OCI-M2 (cell line): ENCODE measurements around the gene RIMBP2.

Experiments
- DNase-seq: peaks from one replicate; lab custom pipeline; 2025; ENCODE audit not compliant: unreplicated experiment; lab: John Stamatoyannopoulos, UW

Gene RIMBP2

GRCh38 chr12:130683080-130683479 lies 33.0 kb downstream of the RIMBP2 start:
- DNase-seq, result no peak

DNA sequence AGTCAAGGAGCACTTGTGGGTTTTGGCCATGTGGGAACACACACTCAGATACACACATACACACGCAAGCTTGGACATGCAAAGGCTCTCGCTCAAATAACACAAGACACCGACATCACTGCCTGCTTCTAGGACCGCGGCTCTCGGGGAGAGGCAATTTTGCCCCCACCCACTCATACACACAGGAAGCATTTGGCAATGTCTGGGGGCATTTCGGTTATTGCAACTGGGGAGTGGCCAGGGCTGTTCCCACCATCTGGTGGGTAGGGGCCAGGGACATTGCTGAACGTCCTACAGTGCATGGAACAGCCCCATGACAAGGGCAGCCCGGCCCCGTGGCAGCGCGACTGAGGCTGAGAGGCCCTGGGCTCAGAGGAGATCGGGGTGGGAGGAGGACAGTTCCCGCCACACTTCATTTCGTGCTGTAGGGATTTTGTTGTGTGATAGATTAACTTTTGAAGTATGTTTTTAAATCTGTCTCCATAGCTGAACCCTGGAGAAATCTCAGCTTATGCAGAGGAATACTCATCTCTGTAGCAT lies 35.6 kb downstream of the RIMBP2 start:
- DNase-seq, result no peak

GRCh38 chr12:130677957-130678558 lies 38.0 kb downstream of the RIMBP2 start:
- DNase-seq, result no peak

- DNase-seq, result no peak
Observed at GRCh38 chr12:130675791-130676190, 40.3 kb downstream of the RIMBP2 start.

DNA sequence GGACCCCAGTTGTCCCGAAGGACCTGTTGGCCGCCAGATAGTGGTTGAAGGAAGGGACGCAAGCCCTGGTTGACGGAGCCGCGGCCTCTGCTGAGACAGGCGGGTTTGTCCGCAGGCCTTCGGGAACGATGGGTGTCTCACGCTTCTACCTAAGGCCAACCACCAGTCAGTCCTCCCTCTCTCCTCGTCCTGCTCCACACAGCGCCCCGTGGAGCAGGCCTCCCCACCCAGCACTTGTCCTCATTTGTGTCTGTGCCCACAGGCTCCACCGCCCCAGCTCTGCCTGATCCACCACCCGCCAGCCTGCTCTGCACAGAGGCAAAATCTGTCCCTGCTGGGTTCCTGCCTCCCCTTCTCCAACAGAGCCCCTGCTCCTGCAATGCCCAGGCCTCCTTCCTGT lies 41.0 kb downstream of the RIMBP2 start:
- DNase-seq, result no peak

GRCh38 chr12:130674676-130675075 lies 41.4 kb downstream of the RIMBP2 start:
- DNase-seq, result no peak

DNA sequence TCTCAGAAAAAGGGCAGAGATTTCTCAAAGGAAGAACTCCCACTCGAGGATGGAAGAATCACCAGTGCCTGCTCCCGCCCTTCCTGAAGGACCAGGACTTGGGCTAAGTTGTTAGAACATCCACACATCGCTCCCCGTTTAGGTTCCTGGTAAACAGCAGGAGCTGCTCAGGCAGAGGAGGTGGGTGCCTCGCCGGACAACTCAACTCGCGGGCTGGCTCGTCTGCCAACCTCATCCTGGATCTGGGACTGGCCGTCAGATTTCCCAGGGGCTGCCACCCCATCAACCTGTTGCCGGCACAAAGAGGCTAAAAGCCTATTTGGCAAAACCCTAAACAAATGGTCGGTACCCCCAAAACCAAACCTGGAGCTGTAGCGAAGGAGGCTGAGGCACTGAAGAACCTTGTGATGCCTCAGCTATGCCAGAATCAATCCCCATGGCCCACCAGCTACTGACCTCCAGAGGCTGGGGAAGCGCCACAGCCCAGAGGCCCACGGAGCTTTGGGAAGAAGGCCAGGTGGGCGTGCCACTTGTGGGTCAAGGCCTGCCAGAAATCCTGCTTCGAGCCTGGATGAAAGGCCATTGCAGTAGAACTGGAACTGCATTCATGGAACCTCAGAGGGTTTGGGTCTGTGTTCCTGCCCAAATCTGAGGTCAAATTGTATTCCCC lies 42.9 kb downstream of the RIMBP2 start:
- no peak for DNase-seq

DNA sequence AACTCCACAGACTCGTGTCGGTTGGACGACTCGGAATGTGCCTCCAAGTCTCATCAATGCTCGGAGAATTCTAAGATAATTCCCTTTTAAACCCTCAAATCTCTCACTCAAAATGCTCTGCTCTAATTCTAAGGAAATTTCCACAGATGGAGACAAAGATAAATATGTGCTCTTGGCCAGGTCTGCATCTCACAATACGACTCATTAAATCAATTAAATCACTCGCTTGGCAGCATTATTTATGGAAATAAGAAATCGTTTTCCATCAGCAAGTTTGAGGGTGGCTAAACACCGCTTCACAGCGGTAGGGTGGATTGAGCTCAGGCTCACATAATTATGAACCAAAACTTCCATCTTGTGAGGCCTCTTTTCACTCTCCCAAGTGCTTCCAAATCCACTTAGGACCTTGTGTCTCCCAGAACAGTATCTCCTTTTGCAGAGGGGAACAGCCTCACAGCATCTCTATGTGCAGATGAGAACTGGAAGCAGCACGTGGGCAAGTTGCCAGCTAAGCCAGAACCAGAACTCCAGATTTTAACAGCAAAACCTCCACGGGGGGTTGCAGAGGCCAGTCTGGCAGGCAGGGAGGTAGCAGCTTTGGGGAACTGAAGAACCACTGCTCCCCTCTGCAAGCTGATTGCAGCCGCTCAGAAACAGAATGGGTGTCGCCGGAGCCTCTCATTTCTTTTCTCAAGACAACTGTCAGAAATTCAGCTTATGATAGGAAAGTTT lies 43.8 kb downstream of the RIMBP2 start:
- DNase-seq, result no peak

DNA sequence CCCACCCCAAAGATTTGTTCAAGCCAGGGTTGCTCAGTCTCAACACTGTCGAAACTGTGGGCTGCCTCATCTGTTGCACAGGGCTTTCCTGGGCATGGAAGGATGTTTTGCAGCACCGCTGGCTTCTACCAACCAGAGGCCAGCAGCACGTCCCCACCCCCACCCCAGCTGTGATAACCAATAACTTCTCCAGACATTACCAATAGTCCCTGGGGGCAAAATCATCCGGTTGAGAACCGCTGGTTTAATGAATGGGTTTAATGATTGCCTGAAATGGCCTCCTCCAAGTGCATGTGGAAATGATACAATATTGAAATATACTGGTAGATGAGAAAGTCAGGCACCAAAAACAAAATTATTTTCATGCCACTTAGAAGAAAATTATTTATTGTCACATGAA lies 44.5 kb downstream of the RIMBP2 start:
- DNase-seq, result no peak

DNA sequence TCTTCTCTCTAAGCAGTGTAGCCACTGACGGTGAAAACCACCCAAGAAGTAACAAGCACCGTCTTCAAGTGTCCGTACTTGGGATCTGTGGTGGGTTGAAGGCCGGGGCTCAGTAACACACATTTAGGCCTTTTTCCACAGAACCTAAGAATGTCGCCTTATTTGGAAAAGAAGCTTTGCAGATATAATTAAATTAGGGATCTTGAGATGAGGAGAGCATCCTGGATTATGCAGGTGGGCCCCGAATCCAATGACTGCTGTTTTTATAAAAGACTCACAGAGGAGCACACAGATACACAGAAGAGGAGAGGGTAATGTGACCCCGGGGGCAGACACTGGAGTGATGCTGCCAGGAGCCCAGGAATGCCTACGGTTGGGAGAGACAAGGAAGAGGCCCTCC lies 46.3 kb downstream of the RIMBP2 start:
- DNase-seq, result no peak

DNA sequence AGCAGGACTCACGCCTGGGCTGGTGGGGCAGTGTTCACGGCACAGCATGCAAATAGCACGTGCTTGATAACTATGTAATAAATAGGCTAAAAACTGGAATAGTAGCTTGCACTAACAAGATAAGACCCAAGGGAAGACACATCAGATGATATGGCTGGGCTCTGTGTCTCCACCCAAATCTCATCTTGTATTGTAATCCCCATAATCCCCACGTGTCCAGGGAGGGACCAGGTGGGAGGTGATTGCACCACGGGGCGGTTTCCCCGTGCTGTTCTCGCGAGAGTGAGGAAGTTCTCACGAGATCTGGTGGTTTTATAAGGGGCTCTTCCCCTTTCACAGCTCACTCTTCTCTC lies 46.9 kb downstream of the RIMBP2 start:
- no peak for DNase-seq

DNA sequence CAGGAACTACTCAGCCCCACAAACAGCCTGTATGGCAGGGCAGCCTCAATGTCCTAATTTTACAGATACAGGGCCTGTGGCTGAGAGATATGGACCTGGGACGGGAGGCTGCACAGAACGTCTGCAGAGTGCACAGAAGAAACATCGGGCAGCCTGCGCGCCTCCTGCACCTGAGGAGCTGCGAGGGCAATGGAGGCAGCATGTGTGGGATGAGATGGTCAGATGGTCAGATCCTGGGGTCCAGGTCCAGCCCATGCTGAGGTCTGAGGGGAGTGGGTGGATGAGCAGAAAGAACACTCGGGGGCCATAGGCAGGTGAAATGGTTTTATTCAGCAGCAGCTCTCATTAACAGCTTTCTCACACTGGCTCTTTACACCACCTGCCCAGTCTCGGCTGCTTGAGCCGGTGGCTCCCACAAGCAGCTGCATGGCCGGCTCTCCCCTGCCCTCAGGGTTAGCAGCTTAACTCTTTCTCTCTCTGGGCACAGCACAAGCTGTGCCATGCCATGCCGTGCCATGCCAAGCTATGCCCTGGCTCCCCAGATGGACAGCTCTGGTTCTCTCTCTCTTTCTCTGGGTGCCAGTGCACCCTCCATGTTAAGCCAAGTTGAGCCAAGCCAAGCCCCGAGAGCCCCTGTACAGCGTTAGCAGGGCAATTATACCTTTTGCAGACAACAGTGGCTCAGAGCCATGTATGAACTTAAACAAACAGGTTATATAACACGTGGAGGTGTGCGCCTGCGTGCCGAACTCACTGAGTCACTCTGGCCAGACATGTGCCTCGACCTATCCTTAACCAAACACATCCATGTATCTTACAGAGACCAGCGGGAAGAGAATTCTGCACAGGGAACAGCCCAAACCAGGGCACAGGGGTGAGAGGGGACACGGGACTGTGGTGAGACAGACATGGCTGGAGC lies 47.6 kb downstream of the RIMBP2 start:
- DNase-seq, result no peak

GRCh38 chr12:130667421-130667960 lies 48.6 kb downstream of the RIMBP2 start:
- no peak for DNase-seq

- no peak for DNase-seq
Observed at GRCh38 chr12:130666645-130667044, 49.5 kb downstream of the RIMBP2 start.

GRCh38 chr12:130665753-130666152 lies 50.3 kb downstream of the RIMBP2 start:
- DNase-seq, result no peak

DNA sequence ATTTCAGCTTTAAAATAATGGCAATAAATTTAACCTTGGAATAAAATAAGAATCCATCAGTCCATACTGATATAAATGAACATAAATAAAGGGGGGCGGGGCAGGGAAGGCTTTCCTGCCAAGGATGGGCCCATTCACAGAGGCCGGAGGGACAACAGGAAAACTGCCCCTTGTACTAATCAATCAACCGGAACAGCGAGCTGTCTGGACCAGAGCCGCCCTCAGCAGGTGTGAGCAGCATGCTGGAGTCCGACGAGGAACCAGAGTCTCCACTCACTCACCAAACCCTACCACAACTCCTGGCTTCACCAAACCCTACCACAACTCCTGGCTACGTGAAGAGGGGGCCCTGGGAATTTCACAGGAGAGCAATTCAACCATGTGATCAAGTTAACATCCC lies 51.3 kb downstream of the RIMBP2 start:
- DNase-seq, result no peak

DNA sequence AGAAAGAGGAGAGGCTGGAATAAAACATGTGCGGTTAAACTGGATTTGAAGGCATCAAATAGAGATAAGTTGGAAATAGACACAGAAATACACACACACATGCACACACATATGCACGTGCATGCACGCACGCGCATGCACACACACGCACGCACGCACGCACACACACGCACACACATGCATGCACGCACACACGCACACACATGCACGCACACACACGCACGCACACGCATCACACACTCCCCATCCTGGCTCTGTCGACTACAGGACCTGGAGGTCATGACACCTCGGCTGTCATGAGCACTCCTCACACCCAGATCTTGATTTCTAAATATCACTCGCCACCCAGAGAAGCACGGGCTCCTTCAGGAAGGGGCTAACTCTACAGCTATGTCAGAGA lies 51.8 kb downstream of the RIMBP2 start:
- DNase-seq, result no peak

DNA sequence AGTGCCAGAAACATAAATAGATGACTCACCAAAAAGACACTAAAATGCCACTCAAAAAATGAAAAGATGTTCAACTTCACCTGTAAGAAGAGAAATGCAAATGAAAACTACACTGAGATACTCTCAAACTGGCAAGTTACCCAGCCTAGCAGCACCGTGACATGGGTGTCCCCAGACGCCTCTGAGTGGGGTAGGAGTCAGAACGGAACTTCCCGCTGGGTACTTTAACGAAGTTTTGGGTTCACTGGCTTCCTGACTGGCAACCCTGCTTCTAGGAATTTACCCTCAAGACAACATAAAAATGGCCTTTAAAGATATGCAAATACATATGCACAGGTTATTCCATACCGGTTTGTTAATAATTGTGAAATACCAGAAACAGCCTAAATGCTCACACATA lies 52.6 kb downstream of the RIMBP2 start:
- DNase-seq, result no peak

DNA sequence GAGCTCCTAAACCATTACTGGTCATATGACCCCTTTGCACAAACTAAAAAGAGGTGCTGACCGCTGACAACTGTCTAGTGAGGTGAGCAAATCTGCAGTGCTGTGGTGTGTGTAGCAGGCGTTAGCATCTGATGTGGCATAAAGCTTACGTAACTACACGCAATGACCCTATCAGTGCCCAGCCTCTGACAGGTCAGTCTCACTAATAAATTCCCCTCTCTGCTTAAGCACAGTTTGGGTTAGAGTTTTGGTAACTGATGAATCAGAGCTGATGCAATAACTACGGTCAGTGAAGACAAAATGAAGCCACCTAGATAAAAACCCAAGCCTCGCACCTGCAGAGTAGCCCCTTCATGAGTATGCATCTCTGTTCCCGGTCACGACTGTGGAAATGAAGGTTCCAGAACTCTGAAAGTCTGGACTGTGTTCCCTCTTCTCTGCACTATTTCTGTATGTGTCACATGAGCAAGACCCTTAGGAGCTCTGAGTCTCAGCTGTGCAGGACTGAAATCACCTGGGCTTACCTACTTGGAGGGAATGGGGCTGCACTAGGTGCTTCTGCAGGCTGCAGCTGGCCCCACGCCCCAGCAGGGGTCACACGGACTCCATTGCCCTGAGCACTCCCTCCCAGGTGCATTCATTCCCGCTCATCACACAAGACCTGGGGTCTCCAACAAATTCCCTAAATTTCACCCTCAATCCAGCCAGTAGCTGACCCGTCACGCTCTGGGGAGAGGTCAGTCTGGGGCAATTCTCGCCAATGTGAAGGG lies 54.4 kb downstream of the RIMBP2 start:
- no peak for DNase-seq

GRCh38 chr12:130661059-130661458 lies 55.0 kb downstream of the RIMBP2 start:
- DNase-seq, result no peak
